HEK293T (cell line): ENCODE results near the gene CA5A.

Experiments
- BHLHE40 ChIP-seq: fragments of 450-650 bp; IDR thresholded peaks from 2 replicates; pipeline ENCODE4 v1.6.1; 2016; ENCODE audit warnings: mild to moderate bottlenecking, moderate library complexity, borderline replicate concordance
- FOXA1 ChIP-seq: fragments of 450-650 bp; IDR thresholded peaks from 2 replicates; pipeline ENCODE4 v1.6.1; 2016; ENCODE audit warnings: mild to moderate bottlenecking
- FOXM1 ChIP-seq: fragments of 450-650 bp; IDR thresholded peaks from 2 replicates; pipeline ENCODE4 v1.6.1; 2017; ENCODE audit warnings: mild to moderate bottlenecking, borderline replicate concordance
- LEF1 ChIP-seq: fragments of 450-650 bp; IDR thresholded peaks from 2 replicates; pipeline ENCODE4 v1.6.1; 2017; ENCODE audit warnings: mild to moderate bottlenecking, borderline replicate concordance
- NFRKB ChIP-seq: fragments of 450-650 bp; IDR thresholded peaks from 2 replicates; pipeline ENCODE4 v1.6.1; 2016; ENCODE audit warnings: mild to moderate bottlenecking, moderate library complexity
- PKNOX1 ChIP-seq: fragments of 450-650 bp; IDR thresholded peaks from 2 replicates; pipeline ENCODE4 v1.6.1; 2016
- SP1 ChIP-seq: fragments of 450-650 bp; IDR thresholded peaks from 2 replicates; pipeline ENCODE4 v1.6.1; 2017
- SUZ12 ChIP-seq: fragments of 450-650 bp; IDR thresholded peaks from 2 replicates; pipeline ENCODE4 v1.6.1; 2016; ENCODE audit warnings: mild to moderate bottlenecking
- TARDBP ChIP-seq: fragments of 450-650 bp; IDR thresholded peaks from 2 replicates; pipeline ENCODE4 v1.6.1; 2016

DNA sequence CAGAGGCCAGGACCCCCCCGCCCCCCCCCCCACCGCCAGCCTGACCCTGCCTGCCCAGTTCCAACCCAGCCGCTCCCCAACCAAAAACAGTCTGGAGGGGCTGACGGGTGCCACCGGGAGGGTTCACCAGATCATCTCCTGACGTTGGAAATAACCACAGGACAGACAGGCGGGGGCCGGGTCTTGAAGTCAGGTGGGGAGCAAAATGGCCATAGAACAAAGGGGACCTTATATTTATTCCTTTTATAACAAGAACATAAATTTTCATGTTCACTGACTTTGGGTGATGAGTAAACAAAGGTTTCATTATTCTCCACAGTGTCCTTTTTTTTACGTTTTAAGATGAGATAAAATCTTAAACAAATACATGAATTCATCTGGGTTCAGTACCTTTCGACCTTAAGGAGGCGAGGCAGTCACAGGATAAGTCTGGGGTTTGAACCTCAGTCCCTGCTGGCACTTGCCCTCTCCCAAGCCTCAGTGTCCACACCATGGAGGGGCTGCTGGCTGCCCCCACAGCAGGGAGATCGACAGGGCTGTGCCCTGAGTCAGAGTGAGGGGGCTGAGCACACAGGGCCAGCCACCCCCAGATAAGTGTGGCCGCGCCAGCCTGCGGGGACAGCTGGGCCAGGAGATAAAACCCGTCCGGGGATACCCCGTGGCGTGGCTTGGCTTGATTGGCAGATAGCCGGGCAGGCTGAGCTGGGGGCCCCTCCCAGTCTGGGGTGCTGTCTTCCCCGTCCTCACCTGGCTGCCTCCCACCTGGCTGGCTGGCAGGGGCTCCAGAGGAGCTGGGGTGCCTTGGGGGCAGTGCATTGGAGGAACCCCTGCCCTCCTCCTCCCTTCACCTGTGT lies 82.0 kb downstream of the CA5A start:
- no peak for TF ChIP-seq NFRKB
- no peak for TF ChIP-seq BHLHE40
- no peak for TF ChIP-seq SUZ12
- no peak for TF ChIP-seq FOXM1
- TF ChIP-seq LEF1: no peak
- no peak for TF ChIP-seq SP1
- no peak for TF ChIP-seq FOXA1
- no peak for TF ChIP-seq TARDBP
- no peak for TF ChIP-seq PKNOX1
